Astrocyte (in vitro differentiated cells and primary cell): ENCODE data around the gene SEC24D. TPM values are rescaled to one million over a fixed set of nuclear protein-coding genes. Genes with fewer than 3 reads are reported as not detected.
A peak's percentile ranks its signal among the peaks of the same experiment; 100 is the strongest.

Experiments
- DNase-seq: peaks from one replicate; pipeline ENCODE4 v3.0.0-alpha.2; 2010; ENCODE audit warnings: low read depth
- FAIRE-seq: peaks from 2 replicates; lab custom pipeline; 2011; peaks lifted over from hg19 to GRCh38; lab: Jason Lieb, UNC
- H2AFZ ChIP-seq: 2 replicates; pipeline ENCODE4 v1.6.0; 2012; ENCODE audit warnings: low read depth, low read length, inconsistent platforms
- H3K27ac ChIP-seq: 2 replicates; pipeline ENCODE4 v1.5.1; 2011; ENCODE audit warnings: low read depth, low read length, inconsistent platforms
- H3K27me3 ChIP-seq: 2 replicates; pipeline ENCODE4 v1.6.0; 2011; ENCODE audit warnings: low read length, inconsistent platforms; ENCODE audit not compliant: insufficient read depth
- H3K36me3 ChIP-seq: 2 replicates; pipeline ENCODE4 v1.5.1; 2011; ENCODE audit warnings: low read length, inconsistent platforms; ENCODE audit not compliant: insufficient read depth
- H3K4me1 ChIP-seq: 2 replicates; pipeline ENCODE4 v1.5.1; 2011; ENCODE audit warnings: low read length, inconsistent platforms; ENCODE audit not compliant: insufficient read depth
- H3K4me2 ChIP-seq: 2 replicates; pipeline ENCODE4 v1.6.0; 2012; ENCODE audit warnings: low read length, inconsistent platforms
- H3K4me3 ChIP-seq: 2 replicates; pipeline ENCODE4 v1.5.1; 2011; ENCODE audit warnings: low read depth, mild to moderate bottlenecking, low read length, inconsistent platforms; ENCODE audit not compliant: insufficient read depth
- H3K79me2 ChIP-seq: 2 replicates; pipeline ENCODE4 v1.6.0; 2012; ENCODE audit warnings: mild to moderate bottlenecking, low read length, inconsistent platforms; ENCODE audit not compliant: insufficient read depth
- H3K9ac ChIP-seq: 2 replicates; pipeline ENCODE4 v1.6.0; 2012; ENCODE audit warnings: mild to moderate bottlenecking, low read length, inconsistent platforms
- H3K9me3 ChIP-seq: 2 replicates; pipeline ENCODE4 v1.5.1; 2012; ENCODE audit warnings: low read depth, mild to moderate bottlenecking, low read length, inconsistent platforms; ENCODE audit not compliant: insufficient read depth
- H4K20me1 ChIP-seq: 2 replicates; pipeline ENCODE4 v1.6.0; 2012; ENCODE audit warnings: low read length, inconsistent platforms; ENCODE audit not compliant: insufficient read depth
- H3K27ac Mint-ChIP-seq: one replicate; pipeline ENCODE4 v1.8.0; 2021; ENCODE audit warnings: mild to moderate bottlenecking, mixed read lengths; ENCODE audit not compliant: unreplicated experiment
- H3K27me3 Mint-ChIP-seq: one replicate; pipeline ENCODE4 v1.8.0; 2021; ENCODE audit warnings: low read depth, mixed read lengths; ENCODE audit not compliant: unreplicated experiment
- H3K36me3 Mint-ChIP-seq: one replicate; pipeline ENCODE4 v1.8.0; 2021; ENCODE audit warnings: low read depth, mixed read lengths; ENCODE audit not compliant: unreplicated experiment
- H3K4me1 Mint-ChIP-seq: one replicate; pipeline ENCODE4 v1.8.0; 2021; ENCODE audit warnings: low read depth, mixed read lengths; ENCODE audit not compliant: unreplicated experiment
- H3K4me3 Mint-ChIP-seq: one replicate; pipeline ENCODE4 v1.8.0; 2021; ENCODE audit warnings: mild to moderate bottlenecking, moderate library complexity, mixed read lengths; ENCODE audit not compliant: unreplicated experiment
- H3K9me3 Mint-ChIP-seq: one replicate; pipeline ENCODE4 v1.8.0; 2021; ENCODE audit warnings: mild to moderate bottlenecking, mixed read lengths; ENCODE audit not compliant: unreplicated experiment
- EZH2 ChIP-seq: IDR thresholded peaks from 2 replicates; pipeline ENCODE4 v1.6.1; 2012; ENCODE audit warnings: mild to moderate bottlenecking, low read length, inconsistent platforms; ENCODE audit not compliant: insufficient read depth
- total RNA-seq: library from RNA; stranded (reverse); gene quantifications from 2 replicates; pipeline ENCODE4 v1.2.1, GENCODE V29; 2021
- TF ChIP-seq, protein P1 (sequence below): IDR thresholded peaks from 2 replicates; pipeline ENCODE4 v1.5.1; 2011; ENCODE audit warnings: low read depth, mild to moderate bottlenecking, inconsistent platforms, low read length, moderate library complexity; ENCODE audit not compliant: insufficient read depth

SEC24D gene
- total RNA-seq, 1 donor from 2014 or later = 187 TPM

- H3K9me3 ChIP-seq = no peaks in the 10 kb centered on the region
- no peak overlapping the region for H3K4me3 Mint-ChIP-seq
- H3K36me3 ChIP-seq = peaks cover 49% of the 10 kb centered on the region
- H3K27me3 ChIP-seq = no peaks in the 10 kb centered on the region
- DNase-seq (no peak), FAIRE-seq (no peak)
- TF ChIP-seq, protein P1, sequence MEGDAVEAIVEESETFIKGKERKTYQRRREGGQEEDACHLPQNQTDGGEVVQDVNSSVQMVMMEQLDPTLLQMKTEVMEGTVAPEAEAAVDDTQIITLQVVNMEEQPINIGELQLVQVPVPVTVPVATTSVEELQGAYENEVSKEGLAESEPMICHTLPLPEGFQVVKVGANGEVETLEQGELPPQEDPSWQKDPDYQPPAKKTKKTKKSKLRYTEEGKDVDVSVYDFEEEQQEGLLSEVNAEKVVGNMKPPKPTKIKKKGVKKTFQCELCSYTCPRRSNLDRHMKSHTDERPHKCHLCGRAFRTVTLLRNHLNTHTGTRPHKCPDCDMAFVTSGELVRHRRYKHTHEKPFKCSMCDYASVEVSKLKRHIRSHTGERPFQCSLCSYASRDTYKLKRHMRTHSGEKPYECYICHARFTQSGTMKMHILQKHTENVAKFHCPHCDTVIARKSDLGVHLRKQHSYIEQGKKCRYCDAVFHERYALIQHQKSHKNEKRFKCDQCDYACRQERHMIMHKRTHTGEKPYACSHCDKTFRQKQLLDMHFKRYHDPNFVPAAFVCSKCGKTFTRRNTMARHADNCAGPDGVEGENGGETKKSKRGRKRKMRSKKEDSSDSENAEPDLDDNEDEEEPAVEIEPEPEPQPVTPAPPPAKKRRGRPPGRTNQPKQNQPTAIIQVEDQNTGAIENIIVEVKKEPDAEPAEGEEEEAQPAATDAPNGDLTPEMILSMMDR = no peak
- TF ChIP-seq EZH2 = no peak
- H3K27me3 Mint-ChIP-seq = no peaks in the 10 kb centered on the region
- H3K4me1 ChIP-seq = peaks cover 49% of the 10 kb centered on the region
- no peaks in the 10 kb centered on the region for H3K9me3 Mint-ChIP-seq
- peaks cover 13% of the 10 kb centered on the region for H3K36me3 Mint-ChIP-seq
- H3K4me3 ChIP-seq = no peak overlapping the region
- H3K4me2 ChIP-seq = no peak overlapping the region
- H3K9ac ChIP-seq = no peak overlapping the region
- no peak overlapping the region for H3K27ac Mint-ChIP-seq
- H4K20me1 ChIP-seq = peaks cover 73% of the 10 kb centered on the region
- H2AFZ ChIP-seq = no peak overlapping the region
- peaks cover 53% of the 10 kb centered on the region for H3K4me1 Mint-ChIP-seq
- peaks cover 72% of the 10 kb centered on the region for H3K79me2 ChIP-seq
- no peak overlapping the region for H3K27ac ChIP-seq
These were observed 65.2 kb downstream of the SEC24D start for GRCh38 chr4:118770741-118771187.

GRCh38 chr4:118769161-118769560, 66.8 kb downstream of the SEC24D start:
- Histone ChIP-seq H3K9me3 (no peaks in the 10 kb centered on the region), H2AFZ (no peak overlapping the region), H3K27ac (no peak overlapping the region), H3K4me3 (no peak overlapping the region), H3K9ac (no peak overlapping the region), H3K4me2 (no peak overlapping the region), H3K36me3 (peaks cover 57% of the 10 kb centered on the region), H4K20me1 (peaks cover 64% of the 10 kb centered on the region), H3K4me1 (peaks cover 49% of the 10 kb centered on the region), H3K27me3 (no peaks in the 10 kb centered on the region), H3K79me2 (peaks cover 70% of the 10 kb centered on the region)
- H3K36me3 Mint-ChIP-seq = peaks cover 15% of the 10 kb centered on the region
- H3K27ac Mint-ChIP-seq = no peak overlapping the region
- H3K9me3 Mint-ChIP-seq = no peaks in the 10 kb centered on the region
- TF ChIP-seq, protein P1 = no peak
- TF ChIP-seq EZH2 = no peak
- DNase-seq (no peak), FAIRE-seq (peak; percentile 29)
- no peaks in the 10 kb centered on the region for H3K27me3 Mint-ChIP-seq
- H3K4me3 Mint-ChIP-seq = no peak overlapping the region
- peaks cover 52% of the 10 kb centered on the region for H3K4me1 Mint-ChIP-seq

GRCh38 chr4:118767109-118767508, 68.8 kb downstream of the SEC24D start:
- Histone ChIP-seq H3K36me3 (peaks cover 74% of the 10 kb centered on the region), H3K4me2 (no peak overlapping the region), H3K4me3 (no peak overlapping the region), H3K27me3 (no peaks in the 10 kb centered on the region), H3K9me3 (no peaks in the 10 kb centered on the region), H2AFZ (no peak overlapping the region), H3K9ac (no peak overlapping the region), H3K79me2 (peaks cover 76% of the 10 kb centered on the region), H4K20me1 (peaks cover 57% of the 10 kb centered on the region), H3K4me1 (peaks cover 39% of the 10 kb centered on the region), H3K27ac (no peak overlapping the region)
- Mint-ChIP-seq H3K36me3 (peaks cover 18% of the 10 kb centered on the region), H3K27me3 (no peaks in the 10 kb centered on the region), H3K27ac (no peak overlapping the region), H3K9me3 (no peaks in the 10 kb centered on the region), H3K4me1 (peaks cover 38% of the 10 kb centered on the region), H3K4me3 (no peak overlapping the region)
- FAIRE-seq (no peak), DNase-seq (no peak)
- TF ChIP-seq EZH2 = no peak
